Cardiac fibroblast (primary cell): Measurements from ENCODE around the gene ZDHHC16.
"Not testable (repeated sequence)": the region's sequence is repeated elsewhere in the genome, so short reads cannot be mapped to it uniquely, and the experiment has no call there.

Source experiments
- DNase-seq, 2 donors: peaks; one replicate each; pipeline versions ENCODE4 v3.0.0 to v3.0.0-alpha.2; 2010; ENCODE audit warnings: low read depth in 2 of 2
- H3K4me3 ChIP-seq, 2 donors: replicated peaks in 1 of 2; 1 replicate in 1 of 2; 2 replicates in 1 of 2; pipeline ENCODE4 v1.5.1; 2011; ENCODE audit warnings: low read depth in 2 of 2, low read length in 2 of 2, mild to moderate bottlenecking in 2 of 2, moderate library complexity in 1 of 2
- TF ChIP-seq, protein P1 (sequence below): IDR thresholded peaks from one replicate; pipeline ENCODE4 v1.5.1; 2011; ENCODE audit warnings: low read depth, mild to moderate bottlenecking, low read length, inconsistent platforms

Gene ZDHHC16

DNA sequence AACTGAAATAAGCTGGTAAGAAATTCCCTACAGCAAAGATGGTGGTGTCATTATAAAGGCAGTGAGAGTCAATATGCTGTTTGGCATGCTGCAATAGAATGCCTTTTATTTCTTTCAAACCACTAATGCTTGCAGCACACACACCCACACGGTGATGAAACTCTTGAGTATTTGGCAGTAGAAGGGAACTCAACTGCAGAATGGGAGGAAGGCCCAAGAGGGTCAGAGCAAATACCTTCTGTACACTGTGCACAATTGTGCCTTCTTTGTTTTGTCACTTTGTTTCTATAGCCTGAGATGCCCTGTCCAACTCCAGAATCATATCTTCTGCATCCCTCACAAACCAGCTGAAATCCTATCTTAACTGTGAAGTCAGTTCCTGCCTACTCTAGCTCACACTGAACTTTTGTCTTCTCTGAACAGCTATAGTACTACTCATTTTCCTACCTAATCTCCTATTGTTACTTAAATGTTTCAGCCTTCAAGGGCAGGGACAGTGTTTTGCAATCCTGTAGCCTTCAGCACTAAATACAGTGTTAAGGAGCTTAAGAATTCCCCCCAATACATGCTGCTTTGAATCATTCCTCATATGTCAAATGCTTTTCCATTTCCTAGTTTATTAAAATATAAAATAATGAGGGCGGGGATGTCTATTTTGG lies 30.1 kb downstream of the ZDHHC16 start:
- H3K4me3 ChIP-seq = no peak overlapping the region
- DNase-seq = peak; percentile 82 to 89
- TF ChIP-seq, protein P1, sequence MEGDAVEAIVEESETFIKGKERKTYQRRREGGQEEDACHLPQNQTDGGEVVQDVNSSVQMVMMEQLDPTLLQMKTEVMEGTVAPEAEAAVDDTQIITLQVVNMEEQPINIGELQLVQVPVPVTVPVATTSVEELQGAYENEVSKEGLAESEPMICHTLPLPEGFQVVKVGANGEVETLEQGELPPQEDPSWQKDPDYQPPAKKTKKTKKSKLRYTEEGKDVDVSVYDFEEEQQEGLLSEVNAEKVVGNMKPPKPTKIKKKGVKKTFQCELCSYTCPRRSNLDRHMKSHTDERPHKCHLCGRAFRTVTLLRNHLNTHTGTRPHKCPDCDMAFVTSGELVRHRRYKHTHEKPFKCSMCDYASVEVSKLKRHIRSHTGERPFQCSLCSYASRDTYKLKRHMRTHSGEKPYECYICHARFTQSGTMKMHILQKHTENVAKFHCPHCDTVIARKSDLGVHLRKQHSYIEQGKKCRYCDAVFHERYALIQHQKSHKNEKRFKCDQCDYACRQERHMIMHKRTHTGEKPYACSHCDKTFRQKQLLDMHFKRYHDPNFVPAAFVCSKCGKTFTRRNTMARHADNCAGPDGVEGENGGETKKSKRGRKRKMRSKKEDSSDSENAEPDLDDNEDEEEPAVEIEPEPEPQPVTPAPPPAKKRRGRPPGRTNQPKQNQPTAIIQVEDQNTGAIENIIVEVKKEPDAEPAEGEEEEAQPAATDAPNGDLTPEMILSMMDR = no peak

DNA sequence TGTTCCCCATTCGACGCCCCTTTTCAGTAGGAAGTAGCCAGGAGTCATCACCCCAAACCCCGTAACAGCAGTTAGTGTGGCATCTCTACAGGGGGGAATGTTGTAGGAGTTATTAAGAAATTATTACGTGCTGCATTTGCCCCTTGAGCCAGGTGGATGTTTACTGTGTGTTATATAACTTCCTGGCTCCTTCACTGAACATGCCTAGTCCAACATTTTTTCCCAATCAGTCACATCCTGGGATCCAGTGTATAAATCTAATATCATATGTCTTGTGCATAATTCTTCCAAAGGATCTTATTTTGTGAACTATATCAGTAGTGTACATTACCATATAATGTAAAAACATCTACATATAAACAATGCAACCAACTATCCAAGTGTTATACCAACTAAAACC lies 33.4 kb downstream of the ZDHHC16 start:
- not testable (repeated sequence) for H3K4me3 ChIP-seq
- DNase-seq = peak in 1 of 2 donors; percentile 44

DNA sequence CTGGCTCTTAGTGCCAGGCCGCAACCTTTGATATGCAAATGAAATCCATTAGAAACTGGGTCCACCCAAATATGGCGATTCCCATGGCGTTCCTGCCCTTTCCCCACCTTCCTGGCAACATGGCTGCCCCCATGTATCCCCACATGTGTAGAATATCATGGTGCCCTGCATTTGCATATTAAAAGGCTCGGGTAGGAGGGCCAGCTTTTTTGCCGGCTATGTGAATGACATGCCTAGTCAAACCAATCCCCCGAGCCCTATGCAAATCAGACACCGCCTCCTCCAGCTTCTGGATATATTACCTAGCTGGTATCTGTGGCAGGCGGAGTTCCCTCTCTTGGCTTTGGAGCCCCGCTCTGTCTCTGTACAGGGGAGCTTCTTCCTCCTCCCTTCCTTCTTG lies 34.0 kb downstream of the ZDHHC16 start:
- DNase-seq = no peak
- TF ChIP-seq, protein P1 = no peak
- no peak overlapping the region for H3K4me3 ChIP-seq

DNA sequence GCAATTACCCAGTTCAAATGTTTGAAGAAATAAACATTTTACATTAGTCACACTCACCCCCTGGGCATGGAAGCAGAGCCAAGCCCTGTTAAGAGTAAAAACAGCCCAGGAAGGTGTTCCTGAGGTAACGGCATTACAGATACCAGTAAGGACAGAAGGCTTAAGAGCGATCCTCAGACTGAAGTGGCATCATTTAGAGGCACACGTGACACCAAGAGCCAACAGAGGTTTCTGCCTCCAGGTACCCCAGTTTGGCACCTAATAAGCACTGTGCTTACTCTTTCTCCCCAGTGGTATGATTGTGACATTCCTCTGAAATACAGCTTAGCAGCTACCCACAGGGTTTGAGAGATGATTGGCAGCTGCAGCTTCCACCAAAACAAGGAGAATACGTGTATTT lies 35.1 kb downstream of the ZDHHC16 start:
- TF ChIP-seq, protein P1 = no peak
- H3K4me3 ChIP-seq = no peak overlapping the region
- DNase-seq = no peak

DNA sequence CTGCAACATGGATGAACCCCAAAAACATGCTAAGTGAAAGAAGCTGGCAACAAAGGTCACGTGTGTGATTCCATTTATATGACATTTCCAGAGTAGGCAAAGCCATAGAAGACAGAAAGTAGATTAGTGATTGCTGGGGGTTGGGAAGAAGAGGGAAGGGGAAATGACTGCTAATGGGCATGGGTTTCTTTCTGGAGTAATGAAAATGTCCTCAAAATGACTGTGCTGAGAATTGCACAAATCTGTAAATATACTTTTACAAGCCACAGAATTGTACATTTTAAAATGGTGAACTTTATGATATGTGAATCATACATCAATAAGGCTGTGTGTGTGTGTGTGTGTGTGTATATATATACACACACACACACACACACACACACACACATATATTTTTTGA lies 36.4 kb downstream of the ZDHHC16 start:
- no peak overlapping the region for H3K4me3 ChIP-seq
- TF ChIP-seq, protein P1 = no peak
- no peak for DNase-seq

DNA sequence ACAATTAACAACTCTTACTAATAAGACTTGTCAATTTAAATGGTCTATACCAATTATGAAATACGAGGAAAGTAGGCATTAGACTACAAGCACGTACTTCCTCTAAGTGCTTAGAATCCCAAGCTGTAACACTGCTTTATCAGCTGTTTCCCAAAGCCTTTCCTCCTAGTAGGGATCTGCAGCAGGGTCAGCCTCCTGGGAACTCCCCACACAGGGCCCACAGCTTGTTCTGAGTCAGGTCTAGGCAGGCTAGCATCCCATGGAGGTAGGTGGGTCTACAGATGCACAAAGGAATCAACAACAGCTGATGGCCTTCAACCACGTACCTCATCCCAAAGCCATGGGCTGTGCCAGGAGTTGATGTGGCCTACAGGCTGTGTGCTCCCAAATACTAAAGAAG lies 37.5 kb downstream of the ZDHHC16 start:
- TF ChIP-seq, protein P1 = no peak
- DNase-seq = peak; percentile 18 to 33
- H3K4me3 ChIP-seq = no peak overlapping the region

DNA sequence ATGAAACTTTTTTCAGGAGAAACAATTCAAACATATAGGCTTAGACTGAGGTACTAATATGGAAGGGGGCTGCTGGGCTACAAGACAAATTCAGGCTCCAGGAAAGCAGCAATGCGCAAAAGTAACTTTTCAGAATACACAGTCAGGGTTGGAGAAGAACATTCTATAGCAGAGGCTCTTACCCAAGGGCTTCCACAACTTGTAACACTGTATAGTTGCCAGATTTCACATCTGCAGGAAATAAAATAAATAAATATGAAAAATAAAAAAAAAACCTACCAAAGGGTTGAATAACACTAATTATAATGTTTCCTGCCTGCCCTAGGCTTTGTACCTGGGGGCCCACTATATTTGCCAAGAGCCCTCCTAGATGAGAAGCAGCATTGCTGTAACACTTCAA lies 37.9 kb downstream of the ZDHHC16 start:
- DNase-seq = no peak
- TF ChIP-seq, protein P1 = no peak
- no peak overlapping the region for H3K4me3 ChIP-seq
